Stimulated activated CD4-positive, alpha-beta T cell treated with anti-CD3 and anti-CD28 coated beads, Interleukin-15, amount 100 ng/mL, for 48 hours (primary cell): ENCODE measurements around the gene SLX1A.
"Not testable (repeated sequence)": the region's sequence is repeated elsewhere in the genome, so short reads cannot be mapped to it uniquely, and the experiment has no call there.

Source experiments
- DNase-seq, 2 donors: peaks; one replicate each; pipeline ENCODE4 v3.0.0-alpha.2; 2020; ENCODE audit warnings: low read depth in 2 of 2

SLX1A gene

GRCh38 chr16:30184096-30184890 lies 9.4 kb upstream of the SLX1A start:
- DNase-seq: peak; percentile 51 to 58

GRCh38 chr16:30184891-30185682 lies 8.6 kb upstream of the SLX1A start:
- DNase-seq: peak in 1 of 2 donors; percentile 14

GRCh38 chr16:30185683-30186421 lies 7.8 kb upstream of the SLX1A start:
- peak; percentile 71 to 72 for DNase-seq

- DNase-seq: peak in 1 of 2 donors; percentile 13
These were observed 7.3 kb upstream of the SLX1A start for GRCh38 chr16:30186444-30186781.

GRCh38 chr16:30186782-30187555 lies 6.7 kb upstream of the SLX1A start:
- DNase-seq: peak; percentile 76 to 85

- DNase-seq: no peak
These were observed 6.2 kb upstream of the SLX1A start for GRCh38 chr16:30187556-30187865.

GRCh38 chr16:30187971-30188561 lies 5.6 kb upstream of the SLX1A start:
- DNase-seq: no peak

GRCh38 chr16:30191158-30191557 lies 2.5 kb upstream of the SLX1A start:
- not testable (repeated sequence) for DNase-seq

GRCh38 chr16:30193098-30193497 lies 577 bp upstream of the SLX1A start:
- not testable (repeated sequence) for DNase-seq

GRCh38 chr16:30194172-30194925 lies 674 bp downstream of the SLX1A start:
- DNase-seq: not testable (repeated sequence)

GRCh38 chr16:30197001-30197400 lies 3.3 kb downstream of the SLX1A start:
- DNase-seq: not testable (repeated sequence)

- DNase-seq: not testable (repeated sequence)
These were observed 5.4 kb downstream of the SLX1A start, which contains the start of gene SULT1A3 for GRCh38 chr16:30199049-30199448. Gene SULT1A3, plus strand, starts transcription at chr16:30199255. Its CDS starts 1,474 bp downstream, at chr16:30200729.

GRCh38 chr16:30199608-30200343 lies 6.1 kb downstream of the SLX1A start:
- not testable (repeated sequence) for DNase-seq

- DNase-seq: not testable (repeated sequence)
These were observed 12.0 kb downstream of the SLX1A start for GRCh38 chr16:30205541-30206236.

GRCh38 chr16:30206252-30206651 lies 12.6 kb downstream of the SLX1A start:
- not testable (repeated sequence) for DNase-seq

GRCh38 chr16:30207063-30207704 lies 13.5 kb downstream of the SLX1A start:
- DNase-seq: not testable (repeated sequence)

- DNase-seq: not testable (repeated sequence)
These were observed 15.4 kb downstream of the SLX1A start for GRCh38 chr16:30209032-30209431.

GRCh38 chr16:30211414-30211813 lies 17.7 kb downstream of the SLX1A start:
- not testable (repeated sequence) for DNase-seq
